ENCODE measurements around the gene TNRC6B. TPM values are rescaled to one million over a fixed set of nuclear protein-coding genes. Genes with fewer than 3 reads are reported as not detected.
"Not testable (repeated sequence)": the region's sequence is repeated elsewhere in the genome, so short reads cannot be mapped to it uniquely, and the experiment has no call there.

The TNRC6B gene
- total RNA-seq, 1 experiment from 2014 or later: 4.2 TPM

DNA sequence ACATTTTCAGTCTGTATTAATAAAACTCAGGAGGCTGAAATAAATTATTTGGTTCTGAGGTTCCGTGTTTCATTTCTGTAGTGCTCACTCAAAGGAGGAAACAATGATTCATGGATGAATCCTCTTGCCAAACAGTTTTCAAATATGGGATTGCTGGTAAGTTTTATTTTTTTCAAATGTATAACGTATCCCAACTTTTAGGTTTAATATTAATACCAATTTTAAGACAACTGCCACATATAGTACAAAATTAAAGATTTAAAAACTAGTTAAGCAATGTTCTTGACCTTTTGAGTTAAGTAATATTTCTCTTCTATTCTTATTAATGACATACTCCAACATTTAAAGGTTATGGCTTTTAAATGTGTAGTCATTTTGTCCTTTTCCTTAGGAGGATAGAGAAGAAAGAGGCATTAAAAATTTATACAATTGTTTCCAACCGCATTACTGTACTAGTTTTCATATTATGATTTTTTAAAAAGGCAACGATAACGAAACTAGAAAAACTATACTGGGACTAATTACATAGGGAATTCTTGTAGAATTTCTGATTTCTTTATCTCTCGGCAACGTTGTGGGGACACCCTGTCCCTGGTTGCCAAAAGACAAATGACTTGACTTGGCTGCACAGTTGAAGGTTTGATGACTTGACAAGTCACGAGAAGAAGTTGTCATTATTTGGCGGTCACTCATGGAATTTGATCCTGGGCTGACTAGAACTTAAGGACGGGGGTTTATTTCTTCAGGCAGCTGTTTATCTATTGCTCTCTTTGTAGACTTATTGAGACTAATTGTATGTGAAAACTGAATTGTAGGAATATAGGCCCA lies 99.5 kb downstream of the TNRC6B start:
- DNase-seq: peak; percentile 39
- no peaks in the 10 kb centered on the region for H3K27me3 ChIP-seq
- peaks cover 12% of the 10 kb centered on the region for H3K36me3 ChIP-seq
- peak overlapping the region; percentile 54 for H3K4me3 ChIP-seq
- no peaks in the 10 kb centered on the region for H3K9me3 ChIP-seq

DNA sequence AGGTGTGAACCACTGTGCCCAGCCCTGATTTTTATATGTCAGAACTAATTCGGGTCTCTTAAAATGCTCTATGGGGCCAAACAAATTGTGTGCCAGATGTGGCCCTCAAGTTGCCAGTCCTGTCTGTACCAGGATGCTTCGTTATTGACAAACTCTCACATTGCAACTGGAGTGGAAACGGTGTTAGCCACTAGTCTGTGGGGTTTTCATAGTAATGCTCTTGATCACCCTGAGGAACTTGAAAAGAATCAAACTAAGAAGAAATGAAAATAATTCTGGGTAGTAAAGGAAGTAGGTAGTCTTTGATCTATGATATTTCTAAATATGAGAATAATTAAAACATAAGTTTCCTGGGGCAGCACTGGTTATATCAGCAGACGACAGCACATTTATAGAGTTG lies 101.3 kb downstream of the TNRC6B start:
- no peak for DNase-seq
- H3K36me3 ChIP-seq: peaks cover 12% of the 10 kb centered on the region
- no peaks in the 10 kb centered on the region for H3K9me3 ChIP-seq
- H3K4me3 ChIP-seq: no peak overlapping the region
- H3K27me3 ChIP-seq: no peaks in the 10 kb centered on the region

DNA sequence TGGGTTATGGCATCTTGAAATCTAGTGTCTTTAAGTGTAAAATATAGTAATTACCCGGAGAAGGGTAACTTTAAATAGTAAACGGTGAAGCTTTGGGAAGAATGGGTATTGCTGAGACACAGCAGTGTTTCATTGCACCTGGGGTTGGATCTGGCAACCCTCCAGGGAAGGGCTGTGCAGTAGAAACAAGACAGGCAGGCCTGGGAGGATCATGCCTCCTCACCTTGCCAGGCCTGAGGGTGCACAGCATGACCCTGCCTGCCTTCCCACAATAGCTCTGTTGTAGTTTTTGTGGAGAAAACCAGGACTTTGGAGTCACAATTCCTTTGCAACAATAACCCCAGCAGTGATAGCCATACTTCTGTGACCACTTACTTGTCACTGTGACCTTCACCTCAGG lies 104.0 kb downstream of the TNRC6B start:
- Histone ChIP-seq H3K27me3 (no peaks in the 10 kb centered on the region), H3K36me3 (peaks cover 18% of the 10 kb centered on the region), H3K4me3 (no peak overlapping the region), H3K9me3 (no peaks in the 10 kb centered on the region)
- no peak for DNase-seq

DNA sequence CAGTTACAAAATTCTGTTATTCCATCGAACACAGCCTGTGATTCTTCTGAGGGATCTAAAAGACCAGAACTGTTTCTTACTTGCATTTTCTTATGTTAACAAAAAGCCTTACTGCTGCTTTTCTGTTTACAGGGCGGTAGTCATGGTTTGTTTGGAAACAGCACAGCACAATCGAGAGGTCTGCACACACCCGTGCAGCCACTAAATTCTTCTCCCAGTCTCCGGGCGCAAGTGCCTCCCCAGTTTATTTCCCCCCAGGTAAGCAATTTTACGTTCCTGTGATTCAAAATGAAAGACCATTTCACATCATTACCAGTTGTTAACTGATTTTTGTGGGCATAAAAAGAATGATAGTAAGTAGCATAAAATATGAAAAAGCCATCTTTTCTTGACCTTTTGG lies 107.8 kb downstream of the TNRC6B start:
- H3K4me3 ChIP-seq: no peak overlapping the region
- no peak for DNase-seq
- H3K27me3 ChIP-seq: no peaks in the 10 kb centered on the region
- H3K36me3 ChIP-seq: peaks cover 7% of the 10 kb centered on the region
- no peaks in the 10 kb centered on the region for H3K9me3 ChIP-seq

DNA sequence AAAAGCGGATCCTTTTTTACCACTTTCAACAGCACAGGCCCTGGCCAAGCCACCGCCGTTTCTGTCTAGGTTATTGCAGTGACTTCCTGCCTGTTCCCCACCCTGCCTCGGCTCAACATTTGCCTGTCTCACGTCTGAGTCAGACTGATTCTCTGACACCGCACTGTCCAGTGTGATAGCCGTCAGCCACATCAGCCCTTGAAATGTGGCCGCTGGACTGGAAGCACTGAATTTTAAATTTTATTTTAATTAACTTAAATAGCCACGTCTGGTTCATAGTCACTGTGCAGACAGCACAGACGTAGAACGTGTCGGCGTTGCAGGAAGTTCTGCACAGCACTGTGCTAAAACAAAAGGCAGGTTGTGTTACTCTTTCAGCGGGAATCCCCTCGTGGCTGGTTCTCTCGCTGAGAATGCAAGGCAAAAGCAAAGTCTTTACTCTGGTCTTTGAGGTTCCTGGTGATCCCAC lies 112.3 kb downstream of the TNRC6B start:
- H3K9me3 ChIP-seq: no peaks in the 10 kb centered on the region
- H3K27me3 ChIP-seq: no peaks in the 10 kb centered on the region
- H3K36me3 ChIP-seq: peaks cover 6% of the 10 kb centered on the region
- DNase-seq: no peak
- no peak overlapping the region for H3K4me3 ChIP-seq

GRCh38 chr22:40290516-40290915 lies 112.8 kb downstream of the TNRC6B start:
- DNase-seq: no peak
- no peaks in the 10 kb centered on the region for H3K27me3 ChIP-seq
- peaks cover 4% of the 10 kb centered on the region for H3K36me3 ChIP-seq
- no peak overlapping the region for H3K4me3 ChIP-seq
- no peaks in the 10 kb centered on the region for H3K9me3 ChIP-seq

GRCh38 chr22:40294696-40295095 lies 117.0 kb downstream of the TNRC6B start:
- Histone ChIP-seq H3K36me3 (peaks cover 4% of the 10 kb centered on the region; the same call in 1 of the 2 replicates), H3K9me3 (no peaks in the 10 kb centered on the region), H3K27me3 (no peaks in the 10 kb centered on the region), H3K4me3 (no peak overlapping the region)
- DNase-seq: no peak

GRCh38 chr22:40300316-40300715 lies 122.6 kb downstream of the TNRC6B start:
- no peak for DNase-seq
- Histone ChIP-seq H3K27me3 (no peaks in the 10 kb centered on the region), H3K4me3 (no peak overlapping the region)

DNA sequence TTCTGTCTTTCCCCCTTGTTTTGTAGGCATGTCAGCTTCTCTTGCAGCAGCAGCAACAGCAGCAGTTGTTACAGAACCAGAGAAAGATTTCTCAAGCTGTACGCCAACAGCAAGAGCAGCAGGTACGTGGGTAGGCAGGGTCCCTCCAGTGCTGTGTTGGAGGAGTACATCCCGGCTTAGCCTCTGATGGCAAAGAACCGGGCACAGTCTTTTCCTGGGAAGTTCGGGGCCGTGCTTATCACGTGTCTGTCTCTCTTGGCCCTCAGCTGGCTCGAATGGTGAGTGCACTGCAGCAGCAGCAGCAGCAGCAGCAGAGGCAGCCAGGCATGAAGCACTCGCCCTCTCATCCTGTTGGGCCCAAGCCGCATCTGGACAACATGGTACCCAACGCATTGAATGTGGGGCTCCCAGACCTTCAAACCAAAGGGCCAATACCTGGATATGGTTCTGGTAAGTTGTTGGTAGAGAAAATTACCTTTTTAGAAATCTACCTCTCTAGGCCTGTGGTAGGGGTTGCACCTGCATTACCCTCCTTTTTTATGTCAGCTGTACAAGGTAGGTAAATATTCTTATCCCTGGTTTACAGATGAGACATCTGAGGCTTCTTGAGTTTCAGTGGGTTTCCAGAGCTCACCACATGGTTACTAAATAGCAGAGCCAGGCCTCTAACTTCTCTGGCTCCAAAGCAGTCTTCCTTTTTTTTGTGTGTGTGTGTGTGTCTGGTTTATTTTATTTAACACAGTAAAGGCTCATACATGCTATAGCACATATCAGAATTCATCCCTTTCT lies 123.4 kb downstream of the TNRC6B start:
- Histone ChIP-seq H3K27me3 (no peaks in the 10 kb centered on the region), H3K9me3 (no peaks in the 10 kb centered on the region), H3K4me3 (no peak overlapping the region), H3K36me3 (peaks cover 17% of the 10 kb centered on the region)
- DNase-seq: no peak

More at GRCh38 chr22:40300316-40300715, 122.6 kb downstream of the TNRC6B start:
- H3K36me3 ChIP-seq: peaks cover 17% of the 10 kb centered on the region
- H3K9me3 ChIP-seq: no peaks in the 10 kb centered on the region

DNA sequence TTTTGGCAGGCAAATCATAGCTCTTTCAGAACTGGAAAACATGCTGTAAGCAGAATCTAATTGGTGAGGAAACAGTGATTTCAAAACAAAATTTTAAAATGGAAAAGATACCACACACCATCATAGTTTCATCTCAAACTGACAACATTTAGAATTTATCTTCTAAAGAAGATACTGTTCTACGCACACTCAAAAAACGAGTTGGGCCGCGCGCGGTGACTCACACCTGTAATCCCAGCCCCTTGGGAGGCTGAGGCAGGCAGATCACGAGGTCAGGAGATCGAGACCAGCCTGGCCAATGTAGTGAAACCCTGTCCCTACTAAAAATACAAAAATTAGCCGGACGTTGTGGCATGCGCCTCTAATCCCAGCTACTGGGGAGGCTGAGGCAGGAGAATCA lies 124.4 kb downstream of the TNRC6B start:
- H3K9me3 ChIP-seq: no peaks in the 10 kb centered on the region
- H3K4me3 ChIP-seq: no peak overlapping the region
- peaks cover 17% of the 10 kb centered on the region for H3K36me3 ChIP-seq
- no peaks in the 10 kb centered on the region for H3K27me3 ChIP-seq
- DNase-seq: no peak

- Histone ChIP-seq H3K4me3 (no peak overlapping the region), H3K36me3 (peaks cover 15% of the 10 kb centered on the region), H3K27me3 (no peaks in the 10 kb centered on the region), H3K9me3 (no peaks in the 10 kb centered on the region)
- no peak for DNase-seq
Observed at GRCh38 chr22:40305625-40306024, 127.9 kb downstream of the TNRC6B start.

- Histone ChIP-seq H3K9me3 (no peaks in the 10 kb centered on the region), H3K27me3 (no peaks in the 10 kb centered on the region), H3K36me3 (peaks cover 19% of the 10 kb centered on the region), H3K4me3 (no peak overlapping the region)
- no peak for DNase-seq
Observed at GRCh38 chr22:40308999-40309573, 131.4 kb downstream of the TNRC6B start.

DNA sequence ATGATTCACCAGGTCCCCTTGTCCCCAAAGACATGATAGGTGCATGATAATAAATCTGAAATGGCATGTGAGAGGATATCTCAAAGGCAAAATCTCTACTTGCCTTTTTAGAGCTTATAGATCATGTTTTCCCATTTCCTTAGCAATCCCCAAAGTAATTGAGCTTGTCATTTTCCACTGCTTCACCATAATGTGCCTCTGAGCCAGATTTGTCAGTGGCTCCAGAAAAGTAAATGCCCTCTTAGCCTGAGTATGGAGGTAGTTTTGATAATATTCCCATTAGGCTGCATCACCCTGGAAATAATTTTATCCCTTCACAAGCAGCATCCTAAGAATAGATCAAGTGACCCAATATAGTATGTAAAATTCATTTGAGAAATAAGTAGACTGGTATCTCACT lies 131.9 kb downstream of the TNRC6B start:
- Histone ChIP-seq H3K27me3 (no peaks in the 10 kb centered on the region), H3K4me3 (no peak overlapping the region), H3K9me3 (no peaks in the 10 kb centered on the region), H3K36me3 (peaks cover 21% of the 10 kb centered on the region)
- DNase-seq: no peak

DNA sequence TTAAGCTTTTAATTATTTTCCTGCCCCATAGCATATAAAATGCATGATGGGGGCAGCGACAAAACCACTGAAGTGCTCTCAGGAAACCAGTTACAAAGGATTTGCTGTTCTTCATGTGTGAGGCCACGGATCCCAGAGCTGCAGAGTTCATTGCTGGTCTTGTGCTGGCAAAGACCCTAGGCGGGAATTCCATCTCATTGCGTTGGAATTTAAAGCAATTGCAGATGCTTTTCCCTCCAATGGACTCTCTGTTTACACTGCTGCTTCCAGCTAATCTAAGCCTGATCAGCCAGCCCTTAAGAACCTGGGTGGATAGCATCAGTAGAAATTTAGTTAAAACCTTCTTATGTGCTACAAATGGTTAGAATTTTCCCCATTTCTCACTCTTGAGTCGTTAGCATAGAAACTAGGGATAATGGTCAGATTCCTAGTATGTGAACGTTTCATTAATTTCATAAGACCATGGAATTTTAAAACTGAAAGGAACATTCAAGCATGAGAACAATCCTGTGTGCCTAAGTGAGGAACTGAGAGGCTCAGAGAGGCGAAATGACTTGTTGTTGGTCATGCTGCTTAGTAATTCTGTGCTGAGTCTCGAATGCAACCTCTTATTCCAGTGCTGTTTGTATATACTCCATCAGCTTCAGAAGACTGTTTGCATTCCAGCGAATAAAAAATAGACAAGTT lies 132.5 kb downstream of the TNRC6B start:
- H3K9me3 ChIP-seq: no peaks in the 10 kb centered on the region
- no peaks in the 10 kb centered on the region for H3K27me3 ChIP-seq
- 0 out of 2 replicates have a peak overlapping the region, but pooled peaks have one; percentile 1 for H3K4me3 ChIP-seq
- DNase-seq: peak; percentile 79
- peaks cover 25% of the 10 kb centered on the region for H3K36me3 ChIP-seq

DNA sequence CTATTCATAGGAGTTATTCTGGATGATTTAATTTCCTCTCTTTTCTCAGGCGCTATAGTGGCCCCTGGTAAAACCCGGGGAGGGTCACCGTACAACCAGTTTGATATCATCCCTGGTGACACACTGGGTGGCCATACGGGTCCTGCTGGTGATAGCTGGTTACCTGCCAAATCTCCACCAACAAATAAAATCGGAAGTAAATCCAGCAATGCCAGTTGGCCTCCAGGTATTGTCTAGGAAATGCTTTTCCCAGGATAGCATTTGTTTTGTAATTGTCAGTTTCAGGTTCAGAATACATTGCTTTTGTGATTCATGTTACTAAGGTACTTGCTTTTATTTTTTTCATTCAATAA lies 133.0 kb downstream of the TNRC6B start:
- H3K4me3 ChIP-seq: no peak overlapping the region
- H3K9me3 ChIP-seq: no peaks in the 10 kb centered on the region
- peaks cover 25% of the 10 kb centered on the region for H3K36me3 ChIP-seq
- no peak for DNase-seq
- H3K27me3 ChIP-seq: no peaks in the 10 kb centered on the region

DNA sequence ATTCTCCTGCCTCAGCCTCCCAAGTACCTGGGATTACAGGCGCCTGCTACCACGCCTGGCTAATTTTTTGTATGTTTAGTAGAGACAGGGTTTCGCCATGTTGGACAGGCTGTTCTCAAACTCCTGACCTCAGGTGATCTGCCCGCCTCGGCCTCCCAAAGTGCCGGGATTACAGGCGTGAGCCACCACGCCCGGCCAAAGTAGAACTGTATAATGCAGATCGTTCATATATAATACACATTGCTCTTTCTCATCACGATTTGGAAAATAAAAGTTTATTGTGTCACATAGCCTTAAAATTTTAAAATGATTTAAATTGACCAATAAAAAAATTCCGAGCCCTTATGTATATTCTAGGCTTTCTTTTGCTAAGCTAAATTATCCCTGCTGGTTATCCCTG lies 133.9 kb downstream of the TNRC6B start:
- H3K4me3 ChIP-seq, H3K9me3 ChIP-seq, DNase-seq, H3K27me3 ChIP-seq: not testable (repeated sequence)
- H3K36me3 ChIP-seq: peaks cover 30% of the 10 kb centered on the region

- no peaks in the 10 kb centered on the region for H3K27me3 ChIP-seq
- H3K36me3 ChIP-seq: peaks cover 32% of the 10 kb centered on the region
- no peaks in the 10 kb centered on the region for H3K9me3 ChIP-seq
- H3K4me3 ChIP-seq: no peak overlapping the region
- DNase-seq: no peak
Observed at GRCh38 chr22:40312050-40312449, 134.3 kb downstream of the TNRC6B start.
